NCI-H526 treated with DMSO at 0.1 percent for 48 hours (cell line): ENCODE measurements around the gene RHOU.
"Not testable (repeated sequence)": the region's sequence is repeated elsewhere in the genome, so short reads cannot be mapped to it uniquely, and the experiment has no call there.

Experiments
- DNase-seq: peaks from one replicate; lab custom pipeline; 2025; lab: John Stamatoyannopoulos, UW

The RHOU gene

DNA sequence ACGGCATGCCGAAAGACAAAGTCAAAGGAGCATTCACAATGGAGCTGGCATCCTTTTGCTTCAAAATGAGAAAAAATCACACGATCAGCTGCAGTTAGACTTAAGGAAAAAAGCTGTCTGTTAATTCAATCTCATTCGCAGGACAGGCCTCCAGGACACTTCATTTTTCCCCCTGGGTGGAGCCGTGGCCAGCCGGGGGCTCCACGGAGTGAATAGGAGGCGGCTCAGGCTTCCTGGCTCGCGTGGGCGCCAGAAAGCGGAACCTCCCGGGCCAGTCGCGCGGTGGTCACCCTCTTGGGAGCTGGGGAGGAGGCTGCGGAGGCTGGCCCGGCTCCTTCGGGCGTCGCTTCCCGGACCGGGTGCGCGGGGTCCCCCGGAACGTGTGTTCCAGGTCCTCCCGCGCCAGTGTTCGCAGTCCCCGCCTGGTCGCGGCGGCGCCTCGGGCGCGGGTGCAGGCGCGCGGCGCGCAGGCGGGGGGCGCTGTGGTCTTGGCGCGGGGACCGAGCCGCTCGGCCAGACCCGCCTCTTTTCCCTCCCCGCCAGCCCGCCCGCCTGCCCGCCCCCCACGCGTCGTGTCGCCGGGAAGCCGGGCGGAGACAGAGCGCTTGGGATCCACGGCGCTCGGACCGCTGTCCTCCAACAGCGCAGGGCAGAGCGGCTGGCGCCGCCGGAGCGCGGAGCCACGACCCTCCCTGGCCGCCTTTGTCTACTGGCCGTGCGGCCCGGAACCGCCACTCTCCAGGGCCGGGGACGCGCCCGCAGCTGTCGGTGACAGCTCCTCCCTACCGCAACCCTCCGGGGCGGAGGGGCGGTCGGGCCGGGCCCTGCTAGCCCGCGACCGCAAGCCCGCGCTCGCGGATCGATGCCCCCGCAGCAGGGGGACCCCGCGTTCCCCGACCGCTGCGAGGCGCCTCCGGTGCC is at the start of gene RHOU:
Gene RHOU, plus strand, starts transcription at position 599 of the 921 bp plus-strand sequence. Its CDS starts 264 bp downstream, at position 863.
- DNase-seq: peak; percentile 23

DNA sequence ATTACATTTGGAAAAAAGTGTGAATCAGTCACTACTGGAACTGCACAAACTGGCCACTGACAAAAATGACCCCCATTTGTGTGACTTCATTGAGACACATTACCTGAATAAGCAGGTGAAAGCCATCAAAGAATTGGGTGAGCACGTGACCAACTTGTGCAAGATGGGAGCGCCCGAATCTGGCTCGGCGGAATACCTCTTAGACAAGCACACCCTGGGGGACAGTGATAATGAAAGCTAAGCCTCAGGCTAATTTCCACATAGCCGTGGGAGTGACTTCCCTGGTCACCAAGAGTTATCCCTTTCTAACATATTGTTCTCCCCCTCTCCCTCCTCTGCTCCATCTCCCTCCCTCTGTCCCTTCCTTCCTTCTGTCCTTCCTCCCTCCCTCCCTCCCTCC is 47.7 kb upstream of the RHOU start:
- DNase-seq: no peak

DNA sequence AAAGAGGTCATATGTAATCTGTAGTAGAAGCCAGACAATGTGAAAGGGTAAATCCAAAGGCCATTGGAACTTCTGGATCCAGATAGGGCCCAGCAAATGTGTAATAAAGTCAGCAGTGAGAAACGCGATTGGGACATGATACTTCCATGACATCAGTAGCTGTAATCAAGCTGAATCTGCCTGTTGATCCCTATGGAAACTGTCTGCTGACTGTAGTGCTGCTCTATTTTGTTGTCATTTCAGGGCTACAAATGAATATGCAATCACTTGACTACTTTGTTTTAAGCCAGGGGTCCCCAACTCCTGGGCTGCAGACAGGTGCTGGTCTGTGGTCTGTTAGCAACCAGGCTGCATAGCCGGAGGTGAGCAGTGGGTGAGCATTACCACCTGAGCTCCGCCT is 46.0 kb upstream of the RHOU start:
- DNase-seq: no peak

DNA sequence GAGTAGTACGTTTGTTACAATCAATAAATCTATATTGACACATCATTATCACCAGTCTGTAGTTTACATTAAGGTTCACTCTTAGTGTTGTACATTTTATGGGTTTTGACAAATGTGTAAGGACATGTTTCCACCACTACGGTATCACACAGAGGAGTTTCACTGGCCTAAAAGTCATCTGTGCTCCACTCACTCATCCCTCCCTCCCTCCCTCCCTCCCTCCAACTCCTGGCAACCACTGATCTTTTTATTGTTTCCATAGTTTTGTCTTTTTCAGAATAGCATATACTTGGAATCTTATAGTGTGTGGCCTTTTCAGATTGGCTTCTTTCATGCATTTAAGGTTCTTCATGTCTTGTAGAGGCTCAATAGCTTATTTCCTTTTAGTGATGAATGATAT is 44.1 kb upstream of the RHOU start:
- DNase-seq: no peak

DNA sequence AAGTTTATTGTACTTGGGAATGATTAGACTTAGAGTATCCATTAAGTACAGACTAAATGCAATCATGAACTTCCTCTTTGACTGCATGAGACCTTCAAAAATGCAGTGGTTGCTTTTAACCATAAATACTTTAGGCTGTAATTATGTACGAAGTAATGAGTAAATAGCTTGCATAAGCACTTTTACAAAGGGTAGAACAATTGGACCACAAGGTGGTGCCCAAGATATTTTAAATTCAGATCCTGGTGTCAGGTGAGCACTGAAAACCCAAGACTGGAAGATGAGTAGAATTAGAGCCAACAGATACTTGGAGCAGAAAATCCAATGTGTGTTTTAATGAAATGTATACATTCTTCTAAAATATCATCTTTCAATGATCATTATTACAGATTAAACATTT is 43.4 kb upstream of the RHOU start:
- DNase-seq: peak; percentile 26

DNA sequence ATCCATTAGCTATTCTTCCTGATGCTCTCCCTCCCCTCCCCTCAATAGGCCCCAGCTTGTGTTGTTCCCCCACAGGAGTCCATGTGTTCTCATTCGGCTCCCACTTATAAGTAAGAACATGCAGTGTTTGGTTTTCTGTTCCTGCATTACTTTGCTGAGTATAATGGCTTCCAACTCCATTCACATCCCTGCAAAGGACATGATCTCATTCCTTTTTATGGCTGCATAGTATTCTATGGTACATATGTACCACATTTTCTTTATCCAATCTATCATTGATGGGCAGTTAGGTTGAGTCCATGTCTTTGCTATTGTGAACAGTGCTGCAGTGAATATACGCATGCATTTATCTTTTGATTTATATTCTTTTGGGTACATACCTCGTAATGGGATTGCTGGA is 40.8 kb upstream of the RHOU start:
- not testable (repeated sequence) for DNase-seq

DNA sequence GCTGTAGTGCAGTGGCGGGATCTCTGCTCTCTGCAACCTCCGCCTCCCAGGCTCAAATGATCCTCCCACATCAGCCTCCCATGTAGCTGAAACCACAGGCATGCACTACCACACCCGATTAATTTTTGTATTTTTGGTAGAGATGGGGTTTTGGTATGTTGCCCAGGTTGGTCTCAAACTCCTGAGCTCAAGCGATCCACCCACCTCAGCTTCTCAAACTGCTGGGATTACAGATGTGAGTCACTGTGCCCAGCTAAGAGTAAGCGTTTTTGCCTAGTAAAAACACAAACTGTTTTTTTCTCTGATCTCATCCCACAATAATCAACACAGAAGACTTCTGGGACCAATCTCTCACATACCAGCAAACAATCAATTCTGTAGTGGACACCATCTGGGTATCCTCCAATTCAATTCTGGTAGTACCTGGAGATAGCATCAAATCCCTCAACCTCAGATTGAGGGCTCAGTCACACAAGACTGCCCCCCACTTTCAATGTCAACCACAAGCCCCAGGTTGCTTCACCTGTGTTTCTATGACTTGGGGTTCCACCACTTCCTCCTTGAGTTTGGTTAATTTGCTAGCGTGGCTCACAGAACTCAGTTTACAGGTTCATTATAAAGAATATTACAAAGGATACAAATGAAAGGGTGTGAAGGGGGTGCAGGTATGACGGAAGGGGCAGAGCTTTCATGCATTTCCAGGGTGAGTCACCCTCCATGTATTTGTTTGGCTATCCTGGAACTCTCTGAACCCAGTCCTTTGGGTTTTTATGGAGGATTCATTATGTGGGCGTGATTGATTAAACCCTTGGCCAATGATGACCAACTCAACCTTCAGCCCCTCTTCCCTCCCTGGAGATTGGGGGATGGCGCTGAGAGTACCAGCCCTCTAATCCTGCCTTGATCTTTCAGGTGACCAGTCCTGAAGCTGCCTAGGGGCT is 40.0 kb upstream of the RHOU start:
- no peak for DNase-seq

DNA sequence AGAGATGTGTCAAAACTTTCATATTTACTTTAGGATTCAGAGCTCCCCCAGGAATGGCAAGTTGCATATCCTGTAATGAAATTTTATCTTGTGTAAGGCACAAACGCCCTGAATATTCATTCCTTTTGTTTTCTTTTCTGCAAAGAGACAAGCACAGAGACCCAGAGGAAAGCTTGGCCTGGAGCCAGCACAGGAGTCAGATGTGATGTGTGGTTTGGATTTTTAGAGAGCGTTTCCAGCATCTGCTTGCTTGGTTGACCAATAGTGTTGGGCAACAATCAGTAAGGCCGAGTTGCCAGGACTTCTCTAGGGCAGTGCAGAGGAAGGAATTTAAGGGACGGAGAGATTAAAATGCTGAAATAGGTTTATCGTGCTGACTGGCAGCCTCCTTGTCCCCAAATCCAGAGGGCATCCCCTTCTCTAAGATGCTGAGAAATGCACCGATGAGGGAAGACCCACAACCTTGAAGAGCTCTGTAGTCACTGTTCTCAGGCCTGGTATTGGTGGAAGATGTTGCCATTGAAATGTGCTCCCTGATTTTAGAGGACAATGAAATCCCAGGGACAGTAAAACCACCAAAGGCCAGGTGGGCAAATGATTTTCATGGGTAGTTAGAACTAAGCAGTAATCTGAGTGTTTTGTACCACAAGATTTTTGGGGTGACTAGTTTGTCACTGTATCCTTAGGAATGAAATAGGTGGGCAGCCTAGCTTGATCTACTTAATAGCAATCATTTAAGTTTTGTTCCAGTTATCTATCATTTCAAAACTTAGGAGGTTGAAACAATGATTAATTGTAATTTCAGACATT is 37.9 kb upstream of the RHOU start:
- no peak for DNase-seq

DNA sequence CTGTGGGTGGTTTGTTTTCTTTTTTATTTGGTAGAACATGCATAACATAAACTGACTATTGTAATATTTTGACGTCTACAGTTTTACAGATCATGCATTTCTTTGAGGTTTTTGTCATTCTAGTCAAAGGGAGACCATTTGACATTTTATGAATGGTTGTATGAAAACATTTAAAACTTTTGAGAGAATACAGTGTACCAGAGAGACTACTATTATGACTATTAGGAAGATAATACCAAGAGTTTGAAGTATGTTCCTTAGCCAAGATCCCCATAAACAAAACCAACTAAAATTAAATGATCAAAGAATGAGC is 37.3 kb upstream of the RHOU start:
- no peak for DNase-seq

DNA sequence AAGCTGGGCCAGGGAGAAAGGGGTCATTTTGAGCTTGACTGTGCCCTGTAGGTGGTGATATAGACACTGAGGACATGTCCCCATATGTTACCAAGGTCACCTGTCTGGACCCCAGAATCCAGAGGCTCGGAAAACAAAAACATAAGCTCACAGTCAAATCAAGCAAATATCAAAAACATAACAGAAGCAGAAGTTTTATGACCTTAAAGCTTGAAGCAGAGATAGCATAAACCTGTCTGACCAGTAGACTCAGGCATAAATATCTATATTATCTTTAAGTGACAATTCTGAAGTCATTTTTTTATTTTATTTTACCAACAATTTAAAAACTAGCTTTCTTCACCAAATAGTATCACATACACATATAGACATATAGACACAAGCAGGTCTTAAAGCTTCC is 32.8 kb upstream of the RHOU start:
- no peak for DNase-seq

DNA sequence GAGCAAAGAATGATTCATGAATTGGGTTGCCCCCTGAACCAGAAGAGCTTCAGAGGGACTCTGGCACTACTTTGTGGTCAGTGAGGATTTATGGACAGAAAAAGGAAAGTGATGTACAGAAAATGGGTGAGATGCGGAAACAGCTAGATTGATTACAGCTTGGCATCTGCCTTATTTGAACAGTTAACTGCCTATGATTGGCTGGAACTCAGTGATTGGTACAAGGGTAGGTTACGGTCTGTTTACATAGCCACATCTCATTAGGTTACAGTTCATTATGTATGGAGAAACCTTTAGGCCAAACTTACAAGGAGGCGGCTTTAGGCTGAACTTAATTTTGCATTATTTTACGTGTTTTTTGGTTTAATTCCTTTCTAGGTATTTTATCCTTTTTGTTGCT is 29.0 kb upstream of the RHOU start:
- DNase-seq: no peak

DNA sequence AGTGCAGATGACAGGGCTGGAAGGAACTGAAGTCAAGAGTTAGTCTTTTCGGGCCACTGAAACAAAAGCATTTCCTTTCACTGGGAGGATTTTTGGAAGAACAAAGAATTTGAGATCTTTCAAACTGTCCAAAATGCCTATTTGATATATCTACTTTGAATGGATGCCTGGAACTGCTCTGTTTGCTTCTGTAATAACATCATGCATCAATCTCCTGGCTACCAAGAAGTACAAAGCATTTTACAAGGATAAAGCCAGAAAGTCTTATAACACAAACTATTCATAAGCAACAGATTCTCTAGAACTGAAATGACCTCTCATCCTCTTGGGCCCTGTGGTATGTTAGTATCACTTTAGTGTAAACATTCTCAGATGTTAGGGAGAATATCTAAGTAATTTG is 18.2 kb upstream of the RHOU start:
- no peak for DNase-seq

DNA sequence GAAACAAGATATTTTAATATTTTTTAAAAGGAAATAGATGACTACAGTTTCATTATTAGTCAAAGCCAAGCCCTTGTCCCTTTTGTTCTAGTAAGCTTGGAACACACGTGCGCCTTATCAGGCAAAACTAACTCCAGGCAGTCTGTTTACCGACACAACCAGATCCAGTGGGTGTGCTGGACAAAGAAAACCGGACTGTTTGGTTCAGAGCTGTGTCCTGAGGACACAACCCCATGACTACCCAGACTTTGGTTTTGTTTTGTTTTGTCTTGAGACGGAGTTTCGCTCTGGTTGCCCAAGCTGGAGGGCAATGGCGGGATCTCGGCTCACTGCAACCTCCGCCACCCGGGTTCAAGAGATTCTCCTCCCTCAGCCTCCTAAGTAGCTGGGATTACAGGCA is 13.9 kb upstream of the RHOU start:
- no peak for DNase-seq

DNA sequence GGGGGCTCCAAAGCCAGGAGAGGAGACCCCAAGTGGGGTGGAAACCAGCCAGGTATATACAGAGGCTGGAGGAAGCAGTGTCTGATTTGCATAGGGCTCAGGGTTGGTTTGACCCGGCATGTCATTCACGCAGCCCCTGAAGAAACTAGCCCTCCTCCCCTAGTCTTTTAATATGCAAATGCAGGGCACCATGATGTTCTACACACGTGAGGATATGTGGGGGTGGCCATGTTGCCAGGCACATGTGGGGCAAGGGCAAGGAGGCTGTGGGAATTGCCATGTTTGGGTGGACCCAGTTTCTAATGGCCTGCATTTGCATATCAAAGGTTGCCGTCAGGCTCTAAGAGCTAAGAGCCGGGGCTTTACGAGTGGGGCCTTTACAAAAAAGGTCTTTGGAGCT is 12.0 kb upstream of the RHOU start:
- no peak for DNase-seq

DNA sequence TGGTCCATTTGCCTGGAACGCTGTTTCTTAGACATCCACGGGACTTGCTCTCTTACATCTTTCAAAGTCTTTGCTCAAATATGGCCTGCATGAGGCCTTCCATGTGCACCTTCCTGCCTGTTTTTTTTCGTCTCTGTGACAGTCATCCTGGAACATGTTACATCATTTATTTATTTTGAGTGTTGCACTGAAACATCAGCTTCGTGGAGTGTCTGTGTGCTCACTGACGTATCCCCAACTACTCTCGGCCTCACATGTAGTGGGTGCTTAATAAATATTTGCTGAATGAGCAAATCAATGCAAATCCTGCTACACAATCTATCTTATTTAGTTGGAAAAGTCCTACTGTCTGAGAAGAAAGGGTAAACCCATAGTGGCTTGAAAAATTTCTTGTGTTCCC is 11.4 kb upstream of the RHOU start:
- no peak for DNase-seq

DNA sequence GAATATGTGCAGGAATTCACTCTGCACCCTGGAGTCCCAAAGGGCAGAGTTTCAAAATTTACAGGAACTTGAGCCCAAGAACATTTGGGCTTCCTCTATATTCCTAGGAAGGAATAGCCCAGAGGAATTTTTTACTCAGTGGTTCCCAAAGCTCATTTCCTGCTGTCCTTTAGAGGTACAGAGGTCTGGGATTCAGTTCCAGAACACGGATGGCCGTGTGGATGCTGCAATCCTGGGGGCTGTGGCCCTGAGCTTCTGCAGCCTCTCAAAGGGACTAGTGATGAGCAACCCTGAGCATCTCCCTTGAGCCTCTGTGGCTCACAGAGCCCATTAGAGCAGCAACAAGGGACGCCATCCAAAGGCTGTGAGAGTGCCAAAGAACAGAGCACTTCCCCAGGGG is 10.1 kb upstream of the RHOU start:
- DNase-seq: no peak

DNA sequence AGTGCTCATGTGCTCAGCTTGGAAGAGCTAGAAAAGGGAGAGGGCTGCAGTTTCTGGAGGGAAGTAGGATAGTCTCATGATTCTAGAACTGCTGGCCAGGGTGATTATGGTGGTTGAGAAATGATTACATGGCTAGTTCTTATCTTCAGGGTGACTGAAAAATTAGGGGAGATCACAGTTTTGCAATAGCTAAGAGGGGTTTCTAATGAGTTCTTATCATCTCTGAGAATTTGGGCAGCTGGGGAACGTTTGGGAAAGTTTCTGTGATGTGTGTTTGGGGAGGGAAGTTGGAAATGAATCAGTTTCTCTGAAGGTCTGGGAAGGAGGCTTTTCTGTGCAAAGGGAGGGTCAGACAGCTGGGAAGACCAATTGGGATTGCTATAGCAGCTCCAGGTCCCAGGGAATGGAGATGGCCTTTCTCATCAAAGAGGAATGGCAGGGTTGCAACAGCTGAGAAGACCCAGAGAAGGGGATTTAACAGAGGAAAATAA is 7.6 kb upstream of the RHOU start:
- DNase-seq: no peak

DNA sequence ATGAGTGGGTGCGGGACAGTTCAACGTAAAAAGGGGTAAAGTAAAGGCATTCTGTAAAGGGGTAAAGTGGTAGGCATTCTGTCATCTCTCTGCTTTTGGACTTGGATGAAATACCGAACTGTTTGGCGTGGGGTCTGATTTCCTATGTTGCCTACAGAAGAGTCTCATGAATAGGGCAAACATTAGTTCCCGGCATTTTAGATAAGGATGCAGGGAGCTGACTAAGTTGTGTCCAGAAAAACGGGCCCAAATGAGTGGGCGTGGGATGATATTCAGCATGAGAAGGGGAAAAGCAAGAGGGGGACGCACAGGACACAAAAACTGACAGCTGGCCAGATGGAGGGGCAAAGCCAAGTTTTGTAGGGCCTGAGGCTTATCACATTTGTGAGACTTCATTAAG is 2.9 kb upstream of the RHOU start:
- DNase-seq: no peak

DNA sequence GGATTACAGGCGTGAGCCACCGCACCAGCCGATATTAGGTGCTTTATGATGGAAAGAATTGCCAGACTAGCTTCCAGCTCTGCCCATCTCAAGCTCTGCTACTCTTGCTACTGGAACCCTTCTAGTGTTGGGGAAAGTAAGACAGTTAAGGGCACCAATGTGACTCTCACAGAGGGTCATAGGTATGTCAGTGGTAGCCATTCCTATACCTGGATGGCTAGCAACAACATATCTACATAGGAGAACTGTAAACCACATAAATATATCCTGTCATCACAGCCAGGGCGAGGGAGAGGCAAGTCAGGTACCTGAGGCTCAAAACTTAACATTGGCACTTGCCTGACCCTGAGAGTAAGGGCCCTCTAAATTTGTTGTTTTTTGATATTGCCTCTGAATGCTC is 1.7 kb upstream of the RHOU start:
- no peak for DNase-seq

DNA sequence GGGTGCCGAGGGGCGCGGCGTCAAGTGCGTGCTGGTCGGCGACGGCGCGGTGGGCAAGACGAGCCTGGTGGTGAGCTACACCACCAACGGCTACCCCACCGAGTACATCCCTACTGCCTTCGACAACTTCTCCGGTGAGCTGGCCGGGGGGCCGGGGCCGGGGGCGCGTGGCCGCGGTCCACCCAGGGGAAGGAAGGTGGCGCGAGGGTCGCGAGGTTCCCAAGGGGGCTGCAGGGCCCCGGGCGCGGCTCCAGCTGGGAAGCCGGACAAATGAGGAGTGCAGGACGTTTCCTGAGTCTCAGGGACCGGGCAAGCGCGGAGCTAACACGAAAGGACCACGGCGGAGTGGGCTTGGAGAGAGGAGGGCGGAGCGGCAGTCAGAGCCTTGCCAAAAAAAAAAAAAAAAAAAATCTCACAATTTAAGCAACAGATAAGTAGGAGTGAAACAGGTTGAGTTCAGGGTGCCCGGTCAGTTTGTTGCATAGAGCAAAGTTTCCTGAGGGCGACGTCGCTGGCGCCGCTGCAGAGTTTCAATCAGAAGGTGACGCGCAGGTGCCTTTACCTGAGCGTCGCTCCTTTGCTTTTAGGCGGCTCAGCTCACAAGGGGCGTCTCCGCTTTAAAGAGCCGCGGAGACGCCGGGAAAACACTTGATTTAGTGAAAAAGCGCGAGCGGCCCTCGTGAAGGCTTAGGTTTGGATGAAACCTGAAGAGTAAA is 750 bp downstream of the RHOU start:
- DNase-seq: peak; percentile 26

DNA sequence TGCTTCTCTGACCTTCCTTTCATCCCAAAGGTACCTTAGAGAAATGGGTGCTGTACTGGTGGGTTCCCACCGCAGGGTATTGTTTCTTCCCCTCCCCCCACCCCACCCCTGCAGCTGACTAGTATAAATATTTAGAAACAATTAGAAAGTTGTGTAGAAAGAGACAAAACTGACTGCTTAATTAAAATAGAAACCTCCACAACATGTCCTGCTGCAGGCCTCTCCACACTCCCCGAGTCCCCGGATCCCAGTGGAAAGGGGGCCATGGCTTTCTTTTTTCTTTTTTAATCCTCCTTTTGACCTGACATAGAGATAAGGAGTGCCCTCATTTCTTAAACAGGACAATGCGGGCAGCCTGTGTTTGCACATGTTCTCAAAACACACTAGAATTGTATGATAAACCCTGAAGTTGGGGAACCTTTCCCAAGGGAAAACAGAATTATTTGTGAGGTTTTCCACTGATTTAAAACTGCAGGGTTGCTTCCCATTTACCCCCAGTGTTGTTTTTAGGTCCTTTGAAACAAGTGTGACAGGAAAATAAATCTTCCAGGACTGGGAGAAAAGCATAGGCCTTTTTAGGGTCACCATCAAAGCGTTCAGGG is 1.7 kb downstream of the RHOU start:
- DNase-seq: no peak
